GF-D8 (cell line): ENCODE measurements around the gene PRPSAP1.
"Not testable (repeated sequence)": the region's sequence is repeated elsewhere in the genome, so short reads cannot be mapped to it uniquely, and the experiment has no call there.

Experiments
- DNase-seq: peaks from one replicate; lab custom pipeline; 2025; lab: John Stamatoyannopoulos, UW

The PRPSAP1 gene

GRCh38 chr17:76382803-76383545 lies 29.3 kb upstream of the PRPSAP1 start:
- peak; percentile 54 for DNase-seq

DNA sequence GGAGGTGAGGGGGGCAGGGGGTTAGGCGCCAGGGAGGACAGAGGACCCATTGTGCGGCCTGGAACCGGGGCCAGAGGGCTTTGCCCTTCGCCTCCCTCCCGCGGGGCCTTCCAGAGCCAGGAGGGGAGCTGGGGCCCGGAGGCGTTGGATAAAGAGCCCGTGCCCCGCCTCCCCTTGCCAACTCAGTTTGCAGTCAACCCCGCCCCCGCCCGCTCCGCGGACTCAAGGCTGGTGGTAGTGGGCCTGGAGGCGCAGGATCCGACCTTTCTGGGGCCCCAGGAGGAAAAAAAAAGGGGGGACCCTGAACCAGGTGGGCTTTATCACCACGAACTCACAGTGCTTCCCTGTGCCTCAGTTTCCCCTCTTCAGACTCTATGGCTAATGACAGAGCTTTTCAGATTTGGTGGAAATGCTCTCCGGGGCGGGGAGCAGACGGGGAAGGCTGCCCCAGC lies 28.7 kb upstream of the PRPSAP1 start:
- no peak for DNase-seq

DNA sequence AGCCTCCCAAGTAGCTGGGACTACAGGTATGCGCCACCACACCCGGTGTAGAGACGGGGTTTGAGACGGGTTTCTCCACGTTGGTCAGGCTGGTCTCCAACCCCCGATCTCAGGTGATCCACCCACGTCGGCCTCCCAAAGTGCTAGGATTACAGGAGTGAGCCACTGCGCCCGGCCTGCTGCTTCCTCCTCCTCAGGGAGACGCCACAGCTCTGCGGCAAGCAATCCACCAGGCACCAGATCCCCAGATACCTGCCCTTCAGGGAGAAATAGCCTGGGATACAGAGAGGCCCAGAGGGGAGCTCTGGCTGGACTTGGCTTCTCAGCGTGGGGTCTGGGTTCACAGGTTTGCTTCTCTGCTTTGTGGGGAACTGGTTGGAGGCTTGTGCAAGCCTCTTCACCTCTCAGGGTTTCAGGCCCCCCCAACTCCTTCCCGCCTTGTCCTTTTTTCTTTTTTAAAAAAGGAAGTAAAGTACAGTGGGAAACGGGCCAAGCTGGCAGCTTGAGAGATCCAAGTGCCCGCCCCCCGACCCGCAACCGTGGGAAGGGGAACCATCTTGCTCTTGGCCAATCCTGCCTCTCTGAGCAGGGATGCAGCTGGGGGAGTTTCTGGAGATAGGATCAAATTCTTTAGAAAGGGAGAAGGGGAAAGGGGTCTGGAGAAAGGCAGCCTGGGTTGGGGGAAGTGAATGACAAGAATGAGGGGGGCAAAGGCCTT lies 28.1 kb upstream of the PRPSAP1 start:
- DNase-seq: peak; percentile 57

DNA sequence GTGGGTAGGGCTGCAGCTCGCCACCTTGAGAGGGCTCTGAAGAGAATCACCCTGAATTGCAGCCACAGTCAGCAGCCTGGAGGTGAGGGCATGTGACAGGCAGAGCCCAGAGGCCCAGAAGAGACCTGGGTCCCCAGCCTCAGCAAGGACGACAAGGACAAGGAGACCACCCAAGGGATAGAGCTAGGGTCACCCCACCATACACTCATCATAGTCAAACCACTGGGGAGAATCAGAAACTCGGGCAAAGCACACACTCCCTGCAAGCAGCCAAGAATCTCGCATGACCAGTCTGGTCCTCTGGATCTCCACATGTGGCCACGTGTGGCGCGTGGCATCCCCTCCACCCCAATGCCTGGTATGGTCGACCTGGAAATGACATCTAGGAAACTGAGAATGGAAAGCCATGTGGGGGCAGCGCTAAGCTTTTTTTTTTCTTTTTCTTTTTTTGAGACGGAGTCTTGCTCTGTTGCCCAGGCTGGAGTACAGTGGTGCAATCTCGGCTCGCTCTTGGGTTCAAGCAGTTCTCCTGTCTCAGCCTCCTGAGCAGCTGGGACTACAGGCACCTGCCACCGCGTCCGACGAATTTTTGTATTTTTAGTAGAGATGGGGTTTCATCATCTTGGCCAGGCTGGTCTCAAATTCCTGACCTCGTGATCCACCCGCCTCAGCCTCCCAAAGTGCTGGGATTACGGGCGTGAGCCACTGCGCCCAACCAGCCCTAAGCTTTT lies 26.1 kb upstream of the PRPSAP1 start:
- no peak for DNase-seq

DNA sequence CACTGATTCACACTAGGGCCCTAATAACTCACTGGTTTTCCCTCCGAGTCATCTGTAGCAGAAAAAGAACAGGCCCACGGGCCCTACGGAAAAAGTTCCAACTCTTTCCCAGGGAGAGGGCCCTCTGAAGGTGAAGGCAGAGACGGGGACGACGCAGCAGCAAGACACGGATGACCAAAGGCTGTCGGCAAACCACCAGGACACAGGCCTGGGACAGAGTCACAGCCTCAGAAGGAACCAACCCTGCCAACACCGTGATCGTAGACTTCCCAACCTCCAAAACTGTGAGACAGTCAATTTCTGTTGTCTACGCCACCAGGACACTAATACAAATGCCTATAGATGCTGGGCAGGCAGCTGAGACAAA lies 25.5 kb upstream of the PRPSAP1 start:
- DNase-seq: no peak

DNA sequence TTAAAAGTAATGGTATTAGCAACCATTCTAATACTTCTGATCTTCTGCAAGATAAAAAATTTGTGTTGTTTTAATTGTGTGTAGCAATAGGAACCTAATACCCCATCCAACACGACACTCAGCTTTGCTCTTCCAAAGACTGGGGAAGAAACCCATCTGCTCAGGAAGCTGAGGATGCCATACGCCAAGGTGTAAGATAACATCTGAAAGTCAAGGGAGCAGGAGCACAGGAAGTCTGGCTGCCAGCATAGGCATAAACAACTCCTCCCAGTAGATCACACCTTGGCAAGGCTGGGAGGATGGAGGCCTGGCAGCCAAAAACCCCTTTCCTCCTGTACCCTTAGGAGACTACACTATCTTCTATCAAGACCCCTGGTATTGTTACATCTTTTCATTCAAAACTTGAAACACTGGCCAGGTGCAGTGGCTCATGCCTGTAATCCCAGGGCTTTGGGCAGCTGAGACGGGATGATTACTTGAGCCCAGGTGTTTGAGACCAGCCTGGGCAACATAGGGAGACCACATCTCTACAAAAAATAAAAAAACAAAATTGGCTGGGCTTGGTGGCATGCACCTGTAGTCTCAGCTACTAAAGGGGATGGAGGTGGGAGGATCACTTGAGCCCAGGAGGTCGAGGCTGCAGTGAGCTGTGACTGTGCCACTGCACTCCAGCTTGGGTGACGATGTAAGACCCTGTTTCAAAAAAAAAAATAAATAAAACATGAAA lies 25.0 kb upstream of the PRPSAP1 start:
- no peak for DNase-seq

DNA sequence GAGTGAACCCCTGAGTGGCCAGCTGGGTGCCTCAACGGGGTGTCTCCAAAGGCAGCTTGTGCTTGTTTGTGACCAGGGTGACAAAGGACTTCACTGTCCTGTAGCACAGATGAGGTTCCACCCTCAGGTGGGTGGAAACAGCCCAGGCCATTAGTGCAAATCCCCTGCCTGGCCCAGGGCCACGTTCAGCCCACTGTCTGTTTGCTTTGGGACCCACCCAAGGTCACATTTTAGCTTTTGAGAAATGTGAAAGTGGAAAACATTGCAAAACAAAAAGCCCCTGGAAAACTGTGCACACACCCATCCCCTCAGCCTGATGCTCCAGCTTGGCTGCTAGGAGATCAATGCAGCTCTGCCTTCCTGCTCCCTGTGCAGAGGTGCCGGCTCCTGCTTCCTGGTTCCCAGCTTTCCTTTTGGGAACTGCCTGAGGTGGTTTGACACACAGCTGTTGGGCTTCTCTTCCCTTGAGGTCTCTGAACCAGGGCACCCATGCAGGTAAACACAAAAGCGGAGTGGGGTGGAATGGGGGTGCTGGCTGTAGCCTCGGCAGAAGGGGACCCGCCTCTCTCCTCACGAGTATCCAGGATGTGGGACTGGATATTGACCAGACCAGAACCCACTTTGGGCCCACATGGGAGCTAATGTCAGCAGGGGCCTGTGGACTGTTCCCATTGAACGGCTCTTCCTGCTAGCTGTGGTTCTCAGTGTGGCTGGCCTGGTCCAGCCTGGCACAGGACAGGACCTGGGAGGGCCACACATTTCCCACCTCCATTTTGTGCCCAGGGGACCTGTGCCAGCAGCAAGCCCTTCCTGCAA lies 22.8 kb upstream of the PRPSAP1 start:
- no peak for DNase-seq

DNA sequence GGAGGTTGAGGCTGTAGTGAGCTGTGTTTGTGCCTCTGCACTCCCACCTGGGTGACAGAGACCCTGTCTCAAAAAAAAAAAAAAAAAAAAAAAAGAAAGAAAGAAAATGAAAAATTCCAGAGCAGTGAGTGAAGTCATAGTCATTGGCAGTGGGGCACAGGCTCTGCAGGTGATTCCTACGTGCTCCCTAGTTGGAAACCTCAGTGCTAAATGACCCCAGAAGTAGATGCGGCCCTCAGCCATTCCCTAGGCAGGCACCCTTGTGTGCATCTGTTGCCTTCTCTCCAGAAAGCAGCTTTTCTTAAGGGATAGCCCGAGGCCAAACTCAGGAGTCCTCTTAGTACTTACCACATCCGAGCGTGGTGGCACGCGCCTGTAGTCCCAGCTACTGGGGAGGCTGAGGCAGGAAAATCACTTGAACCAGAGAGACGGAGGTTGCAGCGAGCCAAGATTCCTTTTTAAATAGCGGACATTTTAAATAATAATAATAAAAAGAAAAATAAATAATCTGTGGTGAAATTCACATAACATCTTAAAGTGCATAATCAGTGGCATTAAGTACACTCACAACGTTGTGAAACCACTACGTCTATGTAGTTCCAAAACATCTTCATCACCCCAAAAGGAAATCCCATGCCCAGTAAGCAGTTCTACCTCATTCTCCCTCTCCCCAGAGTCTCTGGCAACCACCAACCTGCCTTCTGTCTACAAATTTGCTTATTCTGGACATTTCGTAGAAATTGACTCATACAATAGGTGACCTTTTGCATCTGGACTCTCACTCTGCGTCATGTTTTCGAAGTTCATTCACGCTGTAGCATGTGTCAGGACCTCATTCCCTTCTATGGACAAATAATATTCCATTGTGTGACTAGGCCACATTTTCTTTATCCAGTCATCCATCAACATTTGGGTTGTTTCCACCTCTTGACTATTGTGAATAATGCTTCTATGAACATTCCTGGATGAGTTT lies 18.2 kb upstream of the PRPSAP1 start:
- DNase-seq: no peak

GRCh38 chr17:76370261-76370993 lies 16.7 kb upstream of the PRPSAP1 start:
- DNase-seq: no peak

GRCh38 chr17:76369804-76370203 lies 16.1 kb upstream of the PRPSAP1 start:
- DNase-seq: no peak

DNA sequence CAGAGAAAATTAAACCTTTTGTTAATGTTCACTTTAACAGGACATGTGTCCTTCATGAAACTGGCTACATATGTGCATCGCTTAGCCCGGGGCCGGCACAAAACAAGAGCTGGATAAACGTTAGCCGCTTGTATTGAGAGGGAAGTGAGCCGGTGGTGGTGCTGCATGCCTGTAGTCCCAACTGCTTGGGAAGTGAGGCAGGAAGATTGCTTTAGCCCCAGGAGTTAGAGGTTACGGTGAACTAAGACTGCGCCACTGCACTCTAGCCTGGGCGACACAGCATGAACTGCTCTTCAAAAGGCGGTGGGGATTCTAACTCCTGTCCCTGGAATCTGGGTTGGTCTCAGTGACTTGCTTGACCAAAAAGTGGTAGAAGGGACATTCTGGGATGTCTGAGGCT lies 15.7 kb upstream of the PRPSAP1 start:
- DNase-seq: no peak

GRCh38 chr17:76368545-76368944 lies 14.8 kb upstream of the PRPSAP1 start:
- no peak for DNase-seq

GRCh38 chr17:76367642-76368041 lies 13.9 kb upstream of the PRPSAP1 start:
- no peak for DNase-seq

DNA sequence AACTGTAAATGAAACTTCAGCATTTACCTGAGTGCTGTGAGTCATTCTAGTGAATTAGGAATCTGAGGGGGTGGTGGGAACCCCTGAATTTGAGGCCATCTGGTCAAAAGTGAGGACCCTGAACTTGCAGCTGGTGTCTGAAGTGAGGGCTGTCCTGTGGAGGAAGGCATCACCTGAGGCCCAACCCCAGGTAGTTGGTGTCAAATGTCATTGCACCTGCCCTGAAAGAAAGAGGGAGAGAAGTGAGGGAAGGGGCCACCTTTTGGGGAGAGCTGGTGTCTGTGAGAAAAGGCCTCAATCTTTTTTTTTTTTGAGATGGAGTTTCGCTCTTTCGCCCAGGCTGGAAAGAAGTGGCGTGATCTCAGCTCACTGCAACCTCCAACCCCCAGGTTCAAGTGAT lies 12.5 kb upstream of the PRPSAP1 start:
- no peak for DNase-seq

- no peak for DNase-seq
These were observed 11.7 kb upstream of the PRPSAP1 start for GRCh38 chr17:76365256-76365903.

DNA sequence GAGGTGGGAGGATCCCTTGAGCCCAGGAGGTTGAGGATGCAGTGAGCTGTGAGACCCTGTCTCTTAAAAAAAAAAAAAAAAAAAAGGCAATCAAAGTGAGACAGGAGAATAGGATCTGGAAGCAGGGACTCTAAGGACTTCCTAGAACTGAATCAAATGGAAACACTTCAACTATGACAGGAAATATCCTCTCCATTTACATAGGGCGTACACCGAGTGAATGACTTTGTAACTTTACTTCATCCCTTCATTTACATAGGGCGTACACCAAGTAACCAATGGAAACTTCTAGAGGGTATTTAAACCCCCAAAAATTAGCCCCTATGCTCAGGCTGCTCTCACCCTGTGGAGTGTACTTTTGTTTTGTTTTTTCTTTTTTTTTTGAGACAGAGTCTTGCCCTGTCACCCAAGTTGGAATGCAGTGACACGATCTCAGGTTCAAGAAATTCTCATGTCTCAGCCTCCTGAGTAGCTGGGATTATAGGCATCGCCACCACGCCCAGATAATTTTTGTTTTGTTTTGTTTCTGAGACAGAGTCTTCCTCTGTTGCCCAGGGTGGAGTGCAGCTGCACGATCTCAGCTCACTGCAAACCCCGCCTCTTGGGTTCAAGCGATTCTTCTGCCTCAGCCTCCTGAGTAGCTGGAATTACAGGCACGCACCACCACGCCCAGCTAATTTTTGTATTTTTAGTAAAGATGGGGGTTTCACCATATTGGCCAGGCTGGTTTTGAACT lies 9.6 kb upstream of the PRPSAP1 start:
- no peak for DNase-seq

GRCh38 chr17:76360461-76360860 lies 6.7 kb upstream of the PRPSAP1 start:
- DNase-seq: no peak

- not testable (repeated sequence) for DNase-seq
These were observed 6.1 kb upstream of the PRPSAP1 start for GRCh38 chr17:76359776-76360175.
